OCI-M2 (cell line): Measurements from ENCODE around the gene NXPH3.

ENCODE experiments used
- DNase-seq: peaks from one replicate; lab custom pipeline; 2025; ENCODE audit not compliant: unreplicated experiment; lab: John Stamatoyannopoulos, UW

Gene NXPH3

GRCh38 chr17:49588726-49589576 is 13.3 kb downstream of the NXPH3 start:
- no peak for DNase-seq

- DNase-seq: no peak
Measured at GRCh38 chr17:49589577-49589927, 13.9 kb downstream of the NXPH3 start.

- DNase-seq: no peak
Measured at GRCh38 chr17:49590874-49591273, 15.2 kb downstream of the NXPH3 start.

- DNase-seq: no peak
Measured at GRCh38 chr17:49592263-49592662, 16.6 kb downstream of the NXPH3 start.

- no peak for DNase-seq
Measured at GRCh38 chr17:49595328-49595727, 19.7 kb downstream of the NXPH3 start.

- no peak for DNase-seq
Measured at GRCh38 chr17:49595980-49596379, 20.3 kb downstream of the NXPH3 start.

GRCh38 chr17:49596613-49597244 is 21.1 kb downstream of the NXPH3 start:
- no peak for DNase-seq

- no peak for DNase-seq
Measured at GRCh38 chr17:49597436-49597835, 21.8 kb downstream of the NXPH3 start.

GRCh38 chr17:49597928-49598655 is 22.4 kb downstream of the NXPH3 start:
- DNase-seq: no peak

- no peak for DNase-seq
Measured at GRCh38 chr17:49598918-49599317, 23.2 kb downstream of the NXPH3 start.

- DNase-seq: no peak
Measured at GRCh38 chr17:49600949-49601348, 25.3 kb downstream of the NXPH3 start.

GRCh38 chr17:49602783-49603182 is 27.1 kb downstream of the NXPH3 start:
- DNase-seq: no peak

GRCh38 chr17:49603238-49603637 is 27.6 kb downstream of the NXPH3 start:
- no peak for DNase-seq

- no peak for DNase-seq
Measured at GRCh38 chr17:49603720-49604119, 28.0 kb downstream of the NXPH3 start.

- DNase-seq: no peak
Measured at GRCh38 chr17:49604314-49604869, 28.7 kb downstream of the NXPH3 start.

- no peak for DNase-seq
Measured at GRCh38 chr17:49610883-49611584, 35.4 kb downstream of the NXPH3 start.

GRCh38 chr17:49612726-49613125 is 37.1 kb downstream of the NXPH3 start:
- DNase-seq: no peak

GRCh38 chr17:49613182-49613800 is 37.6 kb downstream of the NXPH3 start:
- no peak for DNase-seq

GRCh38 chr17:49616086-49616485 is 40.4 kb downstream of the NXPH3 start:
- DNase-seq: no peak

- no peak for DNase-seq
Measured at GRCh38 chr17:49616601-49617131, 41.0 kb downstream of the NXPH3 start.
